K562 (cell line): ENCODE measurements around the gene CLIC1. TPM values are rescaled to one million over a fixed set of nuclear protein-coding genes. Genes with fewer than 3 reads are reported as not detected.

Experiments
- CBFA2T2 ChIP-seq: fragments of 450-650 bp; conservative IDR thresholded peaks from 2 replicates; pipeline ENCODE4 v1.6.1; 2017; ENCODE audit warnings: mild to moderate bottlenecking
- CBFA2T3 ChIP-seq: fragments of 450-650 bp; IDR thresholded peaks from 2 replicates; pipeline ENCODE4 v1.6.1; 2017
- ETV5 ChIP-seq: sonication (generic); formaldehyde crosslinking; IDR thresholded peaks from 2 replicates; pipeline ENCODE4 v1.4.0; 2020; ENCODE audit warnings: low read depth, mild to moderate bottlenecking, missing genetic modification reagents
- HDAC2 ChIP-seq: fragments of 450-650 bp; IDR thresholded peaks from 2 replicates; pipeline ENCODE4 v1.6.1; 2016; ENCODE audit warnings: mild to moderate bottlenecking
- HDAC6 ChIP-seq: IDR thresholded peaks from 2 replicates; pipeline ENCODE4 v1.6.1; 2012; ENCODE audit warnings: low read depth, mild to moderate bottlenecking, control low read depth, inconsistent platforms, low read length, moderate library complexity
- JUND ChIP-seq, 2 experiments: IDR thresholded peaks; 2 replicates in 1 of 2; 3 replicates in 1 of 2; pipeline ENCODE4 v1.6.1; 2011; ENCODE audit warnings: borderline replicate concordance in 2 of 2, low read depth in 2 of 2, low read length in 2 of 2, improper control_type of control experiment in 1 of 2, missing biosample characterization in 1 of 2, missing genetic modification characterization in 1 of 2, missing genetic modification reagents in 1 of 2
- KDM1A ChIP-seq, 2 experiments: fragments of 450-650 bp; IDR thresholded peaks; 2 replicates each; pipeline ENCODE4 v1.6.1; 2016; ENCODE audit warnings: mild to moderate bottlenecking in 2 of 2
- KLF6 ChIP-seq: fragments of 250-450 bp; sonication (Bioruptor Pico); IDR thresholded peaks from 2 replicates; pipeline ENCODE4 v1.4.0; 2020; ENCODE audit warnings: mild to moderate bottlenecking, moderate library complexity, borderline replicate concordance
- MBD2 ChIP-seq: sonication (generic); IDR thresholded peaks from 2 replicates; pipeline ENCODE4 v1.6.1; 2016; ENCODE audit warnings: low read depth, borderline replicate concordance
- MEF2D ChIP-seq: conservative IDR thresholded peaks from 2 replicates; pipeline ENCODE4 v1.6.1; 2016; ENCODE audit warnings: low read depth, missing genetic modification characterization, missing compliant biosample characterization
- RBM17 ChIP-seq: fragments of 200-400 bp; formaldehyde crosslinking; IDR thresholded peaks from 2 replicates; pipeline ENCODE4 v1.6.1; 2017; ENCODE audit warnings: low read depth, mild to moderate bottlenecking, low read length, borderline replicate concordance
- RBM22 ChIP-seq: fragments of 200-400 bp; formaldehyde crosslinking; IDR thresholded peaks from 2 replicates; pipeline ENCODE4 v1.6.1; 2018; ENCODE audit warnings: low read length, low read depth; ENCODE audit not compliant: poor library complexity, severe bottlenecking
- SAP30 ChIP-seq: fragments of 200-600 bp; sonication (generic); IDR thresholded peaks from 2 replicates; pipeline ENCODE4 v1.6.1; 2012; ENCODE audit warnings: borderline replicate concordance, low read depth, mild to moderate bottlenecking, moderate library complexity, low read length, control low read depth, inconsistent platforms; ENCODE audit not compliant: insufficient read depth, poor library complexity, severe bottlenecking
- SMAD4 ChIP-seq: fragments of 250-450 bp; sonication (Bioruptor Pico); conservative IDR thresholded peaks from 2 replicates; pipeline ENCODE4 v1.8.0; 2021; ENCODE audit warnings: inconsistent platforms, mild to moderate bottlenecking, moderate library complexity
- SRF ChIP-seq, 2 experiments: fragments of 250-450, 450-650 bp in 1 of 2; sonication (Bioruptor Pico) in 1 of 2; sonication (generic) in 1 of 2; formaldehyde crosslinking; IDR thresholded peaks; 2 replicates each; pipeline versions ENCODE4 v1.5.0 to v1.5.1; 2020 to 2022; ENCODE audit warnings: mild to moderate bottlenecking in 1 of 2, missing genetic modification reagents in 1 of 2
- TRIM24 ChIP-seq, 2 experiments: fragments of 450-650 bp; IDR thresholded peaks; 2 replicates each; pipeline ENCODE4 v1.6.1; 2016
- TSHZ1 ChIP-seq: fragments of 250-450 bp; sonication (Bioruptor Pico); IDR thresholded peaks from 2 replicates; pipeline ENCODE4 v1.4.0; 2020; ENCODE audit warnings: mild to moderate bottlenecking, moderate library complexity
- ZBTB7A ChIP-seq: IDR thresholded peaks from 2 replicates; pipeline ENCODE4 v1.6.1; 2011; ENCODE audit warnings: low read depth, mild to moderate bottlenecking, low read length, moderate library complexity, borderline replicate concordance; ENCODE audit not compliant: control insufficient read depth
- ZC3H11A ChIP-seq: IDR thresholded peaks from 2 replicates; pipeline ENCODE4 v1.6.1; 2012; ENCODE audit warnings: low read depth, low read length, improper control_type of control experiment
- ZNF12 ChIP-seq: sonication (generic); formaldehyde crosslinking; IDR thresholded peaks from 2 replicates; pipeline ENCODE4 v1.4.0; 2020; ENCODE audit warnings: mild to moderate bottlenecking, missing genetic modification reagents
- ZNF23 ChIP-seq: fragments of 250-450 bp; sonication (Bioruptor Pico); IDR thresholded peaks from 2 replicates; pipeline ENCODE4 v1.4.0; 2020; ENCODE audit warnings: mild to moderate bottlenecking
- ZNF263 ChIP-seq: sonication (generic); formaldehyde crosslinking; IDR thresholded peaks from 2 replicates; pipeline ENCODE4 v1.8.0; 2022; ENCODE audit warnings: mild to moderate bottlenecking, missing genetic modification reagents, borderline replicate concordance
- ZNF644 ChIP-seq: fragments of 200-800 bp; sonication (Bioruptor generic); IDR thresholded peaks from 2 replicates; pipeline ENCODE4 v1.6.1; 2016; ENCODE audit warnings: low read depth, missing genetic modification characterization, missing compliant biosample characterization
- ZNF76 ChIP-seq: fragments of 250-450 bp; sonication (Bioruptor Pico); IDR thresholded peaks from 2 replicates; pipeline ENCODE4 v1.4.0; 2020; ENCODE audit warnings: mild to moderate bottlenecking, moderate library complexity, borderline replicate concordance
- ZNF766 ChIP-seq: fragments of 200-800 bp; sonication (Bioruptor generic); conservative IDR thresholded peaks from 2 replicates; pipeline ENCODE4 v1.6.1; 2016; ENCODE audit warnings: missing genetic modification characterization, missing compliant biosample characterization
- polyA plus RNA-seq, 8 experiments: library from polyadenylated mRNA; depleted of rRNA in 4 of 8; stranded (reverse) in 5 of 8; unstranded in 3 of 8; fragments of >200 nt; fragmentation: Nextera tagmentation in 2 of 8; fragmentation: Illumina TruSeq in 1 of 8; extraction: Ambion mirVana in 2 of 8; extraction: Trizol in 1 of 8; gene quantifications; 2 replicates each; pipeline versions ENCODE4 v1.2.1 to v1.2.3, GENCODE V29; 2011 to 2014; ENCODE audit warnings: inconsistent platforms in 1 of 8, missing spikeins in 1 of 8
- total RNA-seq, 7 experiments: library from RNA; depleted of rRNA in 6 of 7; stranded (reverse); fragments of >200 nt in 6 of 7; fragmentation: Illumina TruSeq in 2 of 7; extraction: Trizol in 2 of 7; gene quantifications; 2 replicates each; pipeline versions ENCODE4 v1.2.1 to v1.2.3, GENCODE V29; 2011 to 2021; ENCODE audit warnings: low replicate concordance in 1 of 7
- TF ChIP-seq, protein P1 (sequence below), 2 experiments: fragments of 250-450 bp in 1 of 2; fragments of 450-650 bp in 1 of 2; sonication (Bioruptor Pico) in 1 of 2; IDR thresholded peaks; 2 replicates each; pipeline versions ENCODE4 v1.6.1 to v1.8.0; 2016 to 2021; ENCODE audit warnings: mild to moderate bottlenecking in 2 of 2, moderate library complexity in 2 of 2, missing compliant biosample characterization in 1 of 2, missing genetic modification characterization in 1 of 2

The CLIC1 gene
- total and polyA plus RNA-seq, 9 of the 15 experiments (the other 6 are each of a cell fraction or from before 2014, with no cell fraction given): 1,267 to 2,419 (median 1,808) TPM

- TF ChIP-seq TSHZ1 (CRISPR knock-in tag): no peak
- TF ChIP-seq JUND (IDR thresholded peaks at IDR 0.05; ENCODE audit: borderline replicate concordance, low read depth, low read length): peak; percentile 12; the same call in 1 of the 2 replicates
- TF ChIP-seq JUND (tag; IDR thresholded peaks at IDR 0.05; ENCODE audit: borderline replicate concordance, low read depth, low read length): no peak
- no peak for TF ChIP-seq KDM1A (IDR thresholded peaks at IDR 0.05)
- TF ChIP-seq HDAC2: no peak
- no peak for TF ChIP-seq MBD2
- TF ChIP-seq ZNF644: no peak
- TF ChIP-seq TRIM24 (IDR thresholded peaks at IDR 0.05): no peak
- TF ChIP-seq, protein P1, sequence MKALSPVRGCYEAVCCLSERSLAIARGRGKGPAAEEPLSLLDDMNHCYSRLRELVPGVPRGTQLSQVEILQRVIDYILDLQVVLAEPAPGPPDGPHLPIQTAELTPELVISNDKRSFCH (CRISPR knock-in tag; IDR thresholded peaks at IDR 0.05): no peak
- TF ChIP-seq, protein P1 (tag; IDR thresholded peaks at IDR 0.05): peak; percentile 94
- TF ChIP-seq SMAD4 (CRISPR knock-in tag): 0 out of 2 replicates have a peak, but pooled peaks have one; percentile 9
- TF ChIP-seq ZC3H11A: 0 out of 2 replicates have a peak, but pooled peaks have one; percentile 24
- 0 out of 2 replicates have a peak, but pooled peaks have one; percentile 24 for TF ChIP-seq MEF2D (tag)
- TF ChIP-seq SAP30: no peak
- TF ChIP-seq ETV5 (CRISPR knock-in tag): 0 out of 2 replicates have a peak, but pooled peaks have one; percentile 31
- no peak for TF ChIP-seq KLF6 (CRISPR knock-in tag)
- no peak for TF ChIP-seq ZNF76 (CRISPR knock-in tag)
- TF ChIP-seq ZNF23: no peak
- peak; percentile 53; the same call in 1 of the 2 replicates for TF ChIP-seq ZBTB7A
- no peak for TF ChIP-seq ZNF766 (CRISPR knock-in tag)
- TF ChIP-seq SRF (CRISPR knock-in tag; IDR thresholded peaks at IDR 0.05): peak in 1 of 2 experiments; percentile 83; a peak in 1 of 4 replicates
- TF ChIP-seq RBM22: no peak
- TF ChIP-seq ZNF263 (CRISPR knock-in tag): 0 out of 2 replicates have a peak, but pooled peaks have one; percentile 21
- TF ChIP-seq HDAC6: no peak
- TF ChIP-seq CBFA2T2: peak; percentile 56
- no peak for TF ChIP-seq RBM17
- TF ChIP-seq ZNF12: no peak
- peak; percentile 73 for TF ChIP-seq CBFA2T3
Measured at GRCh38 chr6:31706599-31706998, 29.7 kb downstream of the CLIC1 start, which contains the start of gene LY6G6F (continued).
